Activated T-cell treated with anti-CD3 and anti-CD28 coated beads for 24 hours (primary cell): ENCODE results near the gene SH3GL3.

Experiments
- DNase-seq: peaks from one replicate; pipeline ENCODE4 v3.0.0-alpha.2; 2020; ENCODE audit warnings: low read depth

SH3GL3 gene

GRCh38 chr15:83462026-83462425, 14.9 kb downstream of the SH3GL3 start:
- no peak for DNase-seq

GRCh38 chr15:83462953-83463433, 15.9 kb downstream of the SH3GL3 start:
- DNase-seq, result no peak

- no peak for DNase-seq
These were observed 23.7 kb downstream of the SH3GL3 start for GRCh38 chr15:83470887-83471286.

GRCh38 chr15:83471307-83471866, 24.2 kb downstream of the SH3GL3 start:
- DNase-seq, result no peak

- DNase-seq, result no peak
These were observed 25.0 kb downstream of the SH3GL3 start for GRCh38 chr15:83472151-83472550.

- DNase-seq, result no peak
These were observed 25.7 kb downstream of the SH3GL3 start for GRCh38 chr15:83472797-83473196.

GRCh38 chr15:83474578-83474977, 27.4 kb downstream of the SH3GL3 start:
- no peak for DNase-seq

GRCh38 chr15:83475551-83475950, 28.4 kb downstream of the SH3GL3 start:
- DNase-seq, result no peak

- DNase-seq, result no peak
These were observed 28.9 kb downstream of the SH3GL3 start for GRCh38 chr15:83476066-83476465.

- no peak for DNase-seq
These were observed 29.6 kb downstream of the SH3GL3 start for GRCh38 chr15:83476708-83477107.

GRCh38 chr15:83477172-83477807, 30.1 kb downstream of the SH3GL3 start:
- DNase-seq, result no peak

GRCh38 chr15:83477808-83478537, 30.8 kb downstream of the SH3GL3 start:
- DNase-seq, result no peak

GRCh38 chr15:83483612-83484011, 36.5 kb downstream of the SH3GL3 start:
- no peak for DNase-seq

- DNase-seq, result no peak
These were observed 37.5 kb downstream of the SH3GL3 start for GRCh38 chr15:83484636-83485035.

- DNase-seq, result no peak
These were observed 39.2 kb downstream of the SH3GL3 start for GRCh38 chr15:83486363-83486762.

- no peak for DNase-seq
These were observed 40.4 kb downstream of the SH3GL3 start for GRCh38 chr15:83487519-83487918.

- no peak for DNase-seq
These were observed 42.5 kb downstream of the SH3GL3 start for GRCh38 chr15:83489690-83490089.

GRCh38 chr15:83491486-83491885, 44.3 kb downstream of the SH3GL3 start:
- DNase-seq, result no peak

GRCh38 chr15:83496766-83497165, 49.6 kb downstream of the SH3GL3 start:
- DNase-seq, result no peak

GRCh38 chr15:83498374-83498773, 51.2 kb downstream of the SH3GL3 start:
- DNase-seq, result no peak

- DNase-seq, result no peak
These were observed 51.7 kb downstream of the SH3GL3 start for GRCh38 chr15:83498801-83499200.

- no peak for DNase-seq
These were observed 52.3 kb downstream of the SH3GL3 start for GRCh38 chr15:83499476-83499875.

- no peak for DNase-seq
These were observed 56.6 kb downstream of the SH3GL3 start for GRCh38 chr15:83503595-83504364.
